Activated CD4-positive, alpha-beta T cell treated with anti-CD3 and anti-CD28 coated beads, Interleukin-2, amount 10 ng/mL, durations not matched to agents 7 days and 5 days (primary cell): ENCODE data around the gene PAK6. TPM values are rescaled to one million over a fixed set of nuclear protein-coding genes. Genes with fewer than 3 reads are reported as not detected.

Source experiments
- CTCF ChIA-PET: fragments of 350-600 bp; sonication (Branson Sonifier 250); formaldehyde crosslinking; loops from one replicate; lab custom pipeline; 2021; ENCODE audit warnings: antibody characterized with exemption; lab: Charles Lee
- POLR2A ChIA-PET: fragments of 350-600 bp; sonication (Branson Sonifier 250); formaldehyde crosslinking; loops from one replicate; lab custom pipeline; 2021; ENCODE audit warnings: antibody characterized with exemption; lab: Charles Lee
- DNase-seq: peaks from one replicate; pipeline ENCODE4 v3.0.0-alpha.2; 2020
- H3K27ac Mint-ChIP-seq: one replicate; pipeline ENCODE4 v1.8.0; 2021; ENCODE audit warnings: mild to moderate bottlenecking, moderate library complexity, mixed read lengths
- H3K27me3 Mint-ChIP-seq: one replicate; pipeline ENCODE4 v1.8.0; 2021; ENCODE audit warnings: mixed read lengths
- H3K36me3 Mint-ChIP-seq: one replicate; pipeline ENCODE4 v1.8.0; 2021; ENCODE audit warnings: low read depth, mixed read lengths
- H3K4me1 Mint-ChIP-seq: one replicate; pipeline ENCODE4 v1.8.0; 2021; ENCODE audit warnings: mixed read lengths
- H3K4me3 Mint-ChIP-seq: one replicate; pipeline ENCODE4 v1.8.0; 2021; ENCODE audit warnings: mild to moderate bottlenecking, moderate library complexity, mixed read lengths
- H3K9me3 Mint-ChIP-seq: one replicate; pipeline ENCODE4 v1.8.0; 2021; ENCODE audit warnings: mixed read lengths
- total RNA-seq, 2 experiments: library from RNA; stranded (reverse); gene quantifications; one replicate each; pipeline ENCODE4 v1.2.3, GENCODE V29; 2021

Gene PAK6
- total RNA-seq, 2 experiments from 2014 or later = 0.35 to 0.47 TPM

- H3K4me3 Mint-ChIP-seq = no peak overlapping the region
- no peak for DNase-seq
- POLR2A ChIA-PET = no interaction called here
- no peaks in the 10 kb centered on the region for H3K36me3 Mint-ChIP-seq
- no peak overlapping the region for H3K27ac Mint-ChIP-seq
- H3K4me1 Mint-ChIP-seq = no peaks in the 10 kb centered on the region
- CTCF ChIA-PET = interaction anchor here (0.9 to 1.6 kb wide), 2 partner anchors 17 to 27 kb away, joined by 3 to 4 read pairs; no protein-coding TSS in a partner anchor
- H3K9me3 Mint-ChIP-seq = no peaks in the 10 kb centered on the region
- peaks cover 4% of the 10 kb centered on the region for H3K27me3 Mint-ChIP-seq
Measured at GRCh38 chr15:40244961-40245523, 6.2 kb downstream of the PAK6 start.

DNA sequence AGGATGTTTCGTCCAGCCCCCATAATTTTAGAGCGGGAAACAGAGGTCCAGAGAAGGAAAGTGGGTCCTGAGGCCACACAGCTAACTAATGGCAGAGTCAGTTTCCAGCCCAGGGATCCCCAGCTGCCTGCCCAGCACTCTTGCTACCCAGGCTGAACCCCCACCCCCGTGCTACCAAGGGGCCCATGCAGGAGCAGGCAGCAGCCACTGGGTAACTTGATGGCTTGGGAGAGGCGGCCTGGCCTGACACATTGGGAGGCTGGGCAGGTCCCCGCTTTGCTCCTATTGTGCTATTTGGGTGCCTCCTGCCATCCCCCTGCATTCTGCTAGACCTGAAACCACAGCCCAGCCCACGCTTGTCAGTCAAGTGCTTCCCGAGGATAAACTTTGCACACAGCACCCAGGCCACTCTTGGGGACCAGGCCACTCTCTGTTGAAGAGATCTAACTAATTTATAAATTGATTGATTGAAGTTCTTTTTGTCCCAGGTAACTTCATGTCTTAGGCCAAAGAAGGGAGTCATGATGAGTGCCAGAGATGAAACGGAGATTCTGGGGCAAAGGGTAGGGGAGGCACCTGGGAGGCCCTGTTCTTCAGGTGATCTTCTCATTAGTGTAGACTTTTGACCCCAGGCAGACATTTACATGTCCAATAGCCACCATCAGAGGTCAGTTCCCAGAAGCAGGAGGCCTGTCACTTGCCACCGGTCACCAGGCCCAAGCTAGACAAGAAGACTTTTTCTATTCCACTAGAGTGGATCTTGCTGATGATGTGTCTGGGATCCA is 7.0 kb downstream of the PAK6 start:
- no peak for DNase-seq
- Mint-ChIP-seq H3K27me3 (peaks cover 7% of the 10 kb centered on the region), H3K4me3 (no peak overlapping the region), H3K27ac (no peak overlapping the region), H3K4me1 (no peaks in the 10 kb centered on the region), H3K9me3 (no peaks in the 10 kb centered on the region), H3K36me3 (no peaks in the 10 kb centered on the region)
- ChIA-PET POLR2A (no interaction called here), CTCF (interaction anchor here (0.9 kb wide), 1 partner anchor 28 kb away, joined by 3 read pairs; no protein-coding TSS in a partner anchor)

DNA sequence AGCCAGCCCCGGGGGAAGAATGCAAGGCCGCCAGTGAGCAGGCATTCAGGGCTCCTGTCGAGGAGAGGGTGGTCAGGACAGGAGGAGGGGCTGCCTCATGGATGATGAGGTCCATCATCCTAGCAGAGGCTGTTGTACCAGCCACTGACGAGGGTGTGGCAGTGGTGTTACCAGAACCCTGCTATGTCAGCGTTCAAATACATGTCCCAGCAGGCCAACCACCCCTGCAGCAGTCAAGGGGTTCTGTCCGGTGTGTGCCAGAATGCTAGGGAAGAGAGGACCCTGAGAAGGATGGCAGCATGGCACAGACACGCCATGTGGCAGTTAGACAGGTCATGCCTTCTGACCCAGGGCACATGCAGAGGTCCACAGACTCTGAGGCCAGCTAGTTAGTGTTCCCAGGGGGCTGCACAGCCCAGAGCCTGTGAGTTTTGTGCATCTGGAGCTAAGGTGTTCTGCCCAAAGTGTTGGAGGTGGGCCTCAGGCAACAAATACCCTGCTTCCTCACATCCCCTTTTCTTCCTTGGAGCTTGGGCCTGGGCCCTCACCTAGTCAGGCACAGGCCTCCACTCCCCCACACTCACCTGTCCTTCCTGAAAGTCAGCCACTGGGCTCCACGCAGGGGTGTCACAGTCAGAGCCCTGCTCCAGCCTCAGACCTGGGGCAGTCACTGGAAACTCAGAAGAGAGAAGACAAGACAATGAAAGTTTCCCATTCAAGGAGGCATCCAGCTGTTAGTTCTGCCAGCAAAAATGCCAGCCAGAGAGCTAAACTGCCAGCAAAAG is 7.8 kb downstream of the PAK6 start:
- Mint-ChIP-seq H3K36me3 (no peaks in the 10 kb centered on the region), H3K9me3 (no peaks in the 10 kb centered on the region), H3K27ac (no peak overlapping the region), H3K4me1 (no peaks in the 10 kb centered on the region), H3K27me3 (peaks cover 16% of the 10 kb centered on the region), H3K4me3 (no peak overlapping the region)
- ChIA-PET CTCF (interaction anchor here (1.2 kb wide), 1 partner anchor 34 kb away, joined by 4 read pairs; no protein-coding TSS in a partner anchor), POLR2A (no interaction called here)
- no peak for DNase-seq

GRCh38 chr15:40247406-40247971 is 8.6 kb downstream of the PAK6 start:
- Mint-ChIP-seq H3K27me3 (peaks cover 20% of the 10 kb centered on the region), H3K9me3 (no peaks in the 10 kb centered on the region), H3K27ac (no peak overlapping the region), H3K36me3 (no peaks in the 10 kb centered on the region), H3K4me3 (no peak overlapping the region), H3K4me1 (no peaks in the 10 kb centered on the region)
- ChIA-PET CTCF (interaction anchor here (1.2 kb wide), 2 partner anchors 8 to 33 kb away, joined by 3 to 4 read pairs; no protein-coding TSS in a partner anchor), POLR2A (no interaction called here)
- no peak for DNase-seq

GRCh38 chr15:40248006-40248783 is 9.3 kb downstream of the PAK6 start:
- Mint-ChIP-seq H3K4me3 (no peak overlapping the region), H3K27ac (no peak overlapping the region), H3K27me3 (peaks cover 23% of the 10 kb centered on the region), H3K36me3 (no peaks in the 10 kb centered on the region), H3K9me3 (no peaks in the 10 kb centered on the region), H3K4me1 (peaks cover 4% of the 10 kb centered on the region)
- ChIA-PET POLR2A (no interaction called here), CTCF (interaction anchor here (1.2 kb wide), 1 partner anchor 8 kb away, joined by 3 read pairs; no protein-coding TSS in a partner anchor)
- no peak for DNase-seq

GRCh38 chr15:40249477-40250303 is 10.8 kb downstream of the PAK6 start:
- DNase-seq = no peak
- H3K9me3 Mint-ChIP-seq = no peaks in the 10 kb centered on the region
- H3K27ac Mint-ChIP-seq = no peak overlapping the region
- POLR2A ChIA-PET = no interaction called here
- H3K27me3 Mint-ChIP-seq = peaks cover 37% of the 10 kb centered on the region
- H3K36me3 Mint-ChIP-seq = no peaks in the 10 kb centered on the region
- CTCF ChIA-PET = interaction anchor here (1.7 kb wide), 1 partner anchor 25 kb away, joined by 7 read pairs; no protein-coding TSS in a partner anchor
- peaks cover 7% of the 10 kb centered on the region for H3K4me1 Mint-ChIP-seq
- no peak overlapping the region for H3K4me3 Mint-ChIP-seq

GRCh38 chr15:40250304-40250656 is 11.4 kb downstream of the PAK6 start:
- Mint-ChIP-seq H3K36me3 (no peaks in the 10 kb centered on the region), H3K27me3 (peaks cover 42% of the 10 kb centered on the region), H3K4me3 (no peak overlapping the region), H3K4me1 (peaks cover 7% of the 10 kb centered on the region), H3K27ac (no peak overlapping the region), H3K9me3 (no peaks in the 10 kb centered on the region)
- DNase-seq = no peak
- ChIA-PET POLR2A (no interaction called here), CTCF (interaction anchor here (1.3 to 1.7 kb wide), 2 partner anchors 25 to 32 kb away, joined by 5 to 7 read pairs; no protein-coding TSS in a partner anchor)

DNA sequence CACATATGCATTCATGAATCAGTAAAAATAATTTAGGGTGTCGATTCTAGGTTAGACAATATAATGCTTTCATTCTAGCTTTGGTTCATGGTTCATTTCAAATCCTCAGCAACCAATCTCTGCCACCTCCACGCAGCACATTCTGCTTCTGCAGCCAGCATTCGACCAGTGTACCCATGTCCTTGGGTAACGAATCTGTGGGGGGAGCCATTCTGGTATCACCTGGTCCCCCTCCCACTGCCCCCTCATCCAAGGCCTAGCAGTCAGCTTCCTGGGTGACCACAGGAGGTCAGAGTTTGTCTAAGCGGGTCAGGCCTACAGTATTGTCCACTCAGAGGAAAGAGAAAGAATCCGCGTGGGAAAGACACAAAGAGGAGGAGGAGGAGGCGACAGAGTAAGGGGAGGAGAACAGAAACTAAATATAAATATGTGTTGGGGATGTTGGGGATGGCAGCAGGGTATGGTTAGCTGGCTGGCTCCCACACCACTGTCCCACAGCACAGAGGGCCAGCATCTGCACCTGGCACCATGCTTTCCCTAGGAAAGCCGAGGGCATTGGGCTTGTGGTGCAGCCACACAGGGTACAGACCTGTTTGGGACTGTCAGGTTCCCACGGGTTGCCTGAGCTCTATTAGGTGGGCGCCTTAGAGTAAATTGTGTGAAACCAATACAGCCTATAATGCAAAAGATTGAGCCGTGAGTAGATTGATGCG is 12.1 kb downstream of the PAK6 start:
- peaks cover 42% of the 10 kb centered on the region for H3K27me3 Mint-ChIP-seq
- peaks cover 7% of the 10 kb centered on the region for H3K4me1 Mint-ChIP-seq
- H3K9me3 Mint-ChIP-seq = no peaks in the 10 kb centered on the region
- H3K27ac Mint-ChIP-seq = no peak overlapping the region
- CTCF ChIA-PET = interaction anchor here (1.3 to 1.7 kb wide), 2 partner anchors 24 to 33 kb away, joined by 5 to 7 read pairs; no protein-coding TSS in a partner anchor
- no peak for DNase-seq
- H3K36me3 Mint-ChIP-seq = no peaks in the 10 kb centered on the region
- no peak overlapping the region for H3K4me3 Mint-ChIP-seq
- POLR2A ChIA-PET = no interaction called here

DNA sequence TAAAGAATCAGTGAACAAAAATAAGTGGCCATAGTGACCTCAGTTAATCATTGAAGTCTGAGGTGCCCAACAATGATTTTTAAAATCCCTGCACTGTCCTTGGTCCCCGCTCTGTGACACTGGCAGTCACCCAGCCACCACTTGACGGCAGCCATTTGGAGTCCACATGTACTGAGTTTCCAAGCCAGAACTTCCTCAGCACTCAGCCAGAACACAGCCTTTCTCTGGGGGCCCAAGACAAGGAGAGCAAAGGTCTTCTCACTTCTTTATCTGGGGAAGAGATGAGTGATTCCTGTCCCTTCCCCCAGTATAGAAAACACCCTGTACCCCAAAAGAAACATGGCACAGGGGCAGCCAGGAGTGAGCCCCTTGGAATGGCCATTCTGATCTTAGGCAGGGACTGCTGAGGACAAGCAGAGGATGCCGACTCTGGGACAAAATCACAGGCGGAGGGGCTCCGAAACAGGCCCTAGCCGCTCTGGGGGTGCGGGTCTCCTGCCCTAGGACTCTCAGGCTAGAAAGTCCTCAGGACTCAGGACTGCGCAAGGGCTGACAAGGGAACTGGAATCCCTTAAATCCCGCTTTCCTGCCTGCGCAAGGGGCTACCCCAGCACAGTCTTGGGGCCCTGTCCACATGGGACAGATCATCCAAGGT is 12.8 kb downstream of the PAK6 start:
- ChIA-PET POLR2A (no interaction called here), CTCF (interaction anchor here (1.3 to 1.7 kb wide), 2 partner anchors 23 to 34 kb away, joined by 5 to 7 read pairs; no protein-coding TSS in a partner anchor)
- Mint-ChIP-seq H3K27ac (no peak overlapping the region), H3K36me3 (no peaks in the 10 kb centered on the region), H3K27me3 (peaks cover 42% of the 10 kb centered on the region), H3K4me3 (no peak overlapping the region), H3K9me3 (no peaks in the 10 kb centered on the region), H3K4me1 (peaks cover 7% of the 10 kb centered on the region)
- no peak for DNase-seq

- CTCF ChIA-PET = no interaction called here
- peaks cover 42% of the 10 kb centered on the region for H3K27me3 Mint-ChIP-seq
Measured at GRCh38 chr15:40252141-40252437, 13.2 kb downstream of the PAK6 start.

More at GRCh38 chr15:40252141-40252437, 13.2 kb downstream of the PAK6 start:
- POLR2A ChIA-PET = no interaction called here
- H3K36me3 Mint-ChIP-seq = no peaks in the 10 kb centered on the region
- H3K4me1 Mint-ChIP-seq = peaks cover 7% of the 10 kb centered on the region
- no peak overlapping the region for H3K27ac Mint-ChIP-seq
- no peak overlapping the region for H3K4me3 Mint-ChIP-seq
- DNase-seq = no peak
- no peaks in the 10 kb centered on the region for H3K9me3 Mint-ChIP-seq
